HK-2 (cell line): Measurements from ENCODE around the gene PNMA8B.
"Not testable (repeated sequence)": the region's sequence is repeated elsewhere in the genome, so short reads cannot be mapped to it uniquely, and the experiment has no call there.

Experiments used
- DNase-seq: peaks from one replicate; pipeline ENCODE4 v3.0.0-alpha.2; 2018; ENCODE audit not compliant: unreplicated experiment

Gene PNMA8B

DNA sequence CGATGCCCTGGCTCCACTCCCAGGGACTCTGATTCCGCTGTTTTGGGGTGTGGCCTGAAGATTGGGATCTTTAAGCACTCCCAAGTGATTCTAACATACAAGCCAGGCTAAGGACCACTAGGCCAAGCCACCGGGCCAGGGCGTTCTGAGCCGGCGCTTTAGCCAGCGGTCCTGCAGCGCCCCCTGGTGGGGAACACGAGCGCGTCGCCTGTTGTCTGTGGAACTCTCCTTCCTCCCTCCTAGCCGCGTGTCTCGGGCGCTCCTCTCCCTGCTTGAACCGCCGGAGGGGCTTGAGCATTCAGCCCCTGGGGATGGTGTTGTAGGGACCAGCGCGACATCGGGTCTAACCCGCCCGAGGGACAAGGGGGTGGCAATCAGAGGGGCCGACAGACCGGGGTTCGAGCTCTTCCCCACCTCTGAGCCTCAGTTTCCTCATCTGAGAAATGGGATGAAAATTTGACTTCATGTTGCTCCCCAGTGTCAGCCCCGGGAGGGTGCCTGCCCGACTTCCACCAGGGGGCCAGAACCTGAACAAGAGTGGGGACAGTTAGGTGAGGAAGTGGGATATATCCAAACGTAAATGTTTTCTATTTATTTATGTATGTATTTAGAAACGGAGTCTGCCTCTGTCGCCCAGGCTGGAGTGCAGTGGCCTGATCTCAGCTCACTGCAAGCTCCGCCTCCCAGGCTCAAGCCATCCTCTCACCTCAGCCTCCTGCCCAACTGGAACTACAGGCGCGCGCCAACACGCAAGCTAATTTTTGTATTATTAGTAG lies 18.0 kb upstream of the PNMA8B start:
- peak; percentile 85 for DNase-seq

DNA sequence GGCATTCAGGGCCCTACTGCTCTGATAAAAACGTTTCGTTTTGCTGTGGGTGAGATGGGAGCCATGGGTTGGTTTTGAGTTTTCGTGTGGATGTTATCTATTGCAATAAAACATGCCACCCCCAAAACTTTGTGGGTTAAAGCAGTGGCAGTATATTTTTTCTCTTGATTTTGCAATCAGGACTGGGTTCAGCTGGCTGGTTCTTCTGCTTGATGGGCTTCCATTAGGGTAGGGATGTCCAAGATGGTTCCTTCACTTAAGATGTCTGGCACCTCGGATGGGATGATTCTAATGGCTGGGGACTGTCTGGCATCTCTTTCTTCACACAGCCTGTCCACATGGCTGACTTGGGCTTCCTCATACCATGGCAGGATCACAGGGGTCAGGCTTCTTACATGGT lies 15.6 kb upstream of the PNMA8B start:
- no peak for DNase-seq

DNA sequence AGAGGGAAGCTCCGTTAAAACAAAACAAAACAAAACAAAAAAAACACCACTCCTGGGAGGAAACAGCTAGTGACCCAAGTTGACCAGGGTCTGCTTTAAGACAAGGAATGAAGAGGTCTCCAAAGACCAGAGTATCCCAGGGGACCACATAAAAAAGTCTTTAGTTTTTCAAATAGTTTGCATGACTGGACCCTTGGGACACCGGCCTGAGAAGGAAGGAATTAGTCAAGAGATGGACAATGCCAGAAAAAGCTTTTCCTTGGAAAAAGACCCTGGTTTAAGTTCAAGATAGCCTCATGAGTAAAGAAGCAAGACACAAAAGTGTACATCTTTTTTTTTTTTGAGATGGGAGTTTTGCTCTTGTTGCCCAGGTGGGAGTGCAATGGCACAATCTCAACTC lies 12.5 kb upstream of the PNMA8B start:
- no peak for DNase-seq

DNA sequence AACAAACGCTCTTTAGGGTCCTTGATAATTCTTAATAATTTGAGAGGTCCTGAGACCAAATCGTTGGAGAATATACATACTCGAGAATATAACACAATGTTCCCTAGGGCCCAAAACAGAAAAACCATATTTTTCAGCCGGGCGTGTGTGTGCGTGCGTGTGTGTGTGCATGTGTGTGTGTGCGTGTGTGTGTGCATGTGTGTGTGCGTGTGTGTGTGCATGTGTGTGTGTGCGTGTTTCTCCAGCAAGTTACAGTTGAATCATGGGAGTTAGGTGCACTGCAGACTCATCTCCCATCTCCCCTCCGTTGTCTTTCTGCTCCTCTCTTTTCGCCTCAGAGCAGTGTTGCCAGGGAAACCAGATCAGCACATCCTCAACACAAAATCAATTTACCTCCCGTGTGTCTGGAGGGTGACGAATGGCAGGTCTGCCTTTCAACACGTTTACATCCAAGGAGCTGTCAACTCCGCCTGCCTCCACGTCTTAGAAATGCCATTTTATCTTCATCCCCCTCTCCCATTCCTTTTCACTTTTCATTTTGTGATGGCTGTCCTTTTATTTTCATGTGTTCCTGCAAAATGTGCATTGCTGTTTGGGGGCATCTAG lies 8.3 kb upstream of the PNMA8B start:
- no peak for DNase-seq

DNA sequence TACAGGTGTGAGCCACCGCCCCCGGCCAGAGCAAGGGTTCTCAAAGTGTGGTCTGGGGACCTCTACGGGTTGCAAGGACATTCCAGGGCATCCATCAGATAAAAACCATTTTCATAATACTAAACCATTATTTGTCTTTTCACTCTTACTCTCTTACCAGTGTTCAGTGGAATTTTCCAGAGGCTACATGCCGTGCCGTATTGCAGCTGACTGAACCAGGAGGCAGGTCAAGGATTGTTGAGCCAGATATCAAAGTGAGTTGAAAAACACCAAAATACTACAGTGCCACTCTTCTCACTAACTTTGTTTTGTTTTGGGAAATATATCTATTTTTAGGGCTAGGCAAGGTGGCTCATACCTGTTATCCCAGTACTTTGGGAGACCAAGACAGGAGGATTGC lies 7.2 kb upstream of the PNMA8B start:
- no peak for DNase-seq

DNA sequence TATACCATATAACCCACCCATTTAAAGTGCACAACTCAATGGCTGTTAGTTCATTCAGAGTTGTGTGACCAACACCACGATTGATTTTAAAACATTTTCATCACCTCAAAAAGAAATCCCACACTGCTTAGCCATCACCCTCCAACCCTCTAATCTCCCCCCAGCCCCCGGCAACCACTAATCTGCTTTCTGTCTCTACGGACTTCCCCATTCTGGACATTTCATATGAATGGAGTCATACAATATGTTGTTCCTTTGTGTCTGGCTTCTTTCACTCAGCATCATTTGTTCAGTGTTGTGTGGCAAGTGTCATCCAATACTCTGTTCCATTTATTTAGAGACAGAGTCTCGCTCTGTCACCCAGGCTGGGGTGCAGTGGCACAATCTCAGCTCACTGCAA lies 4.0 kb upstream of the PNMA8B start:
- no peak for DNase-seq

DNA sequence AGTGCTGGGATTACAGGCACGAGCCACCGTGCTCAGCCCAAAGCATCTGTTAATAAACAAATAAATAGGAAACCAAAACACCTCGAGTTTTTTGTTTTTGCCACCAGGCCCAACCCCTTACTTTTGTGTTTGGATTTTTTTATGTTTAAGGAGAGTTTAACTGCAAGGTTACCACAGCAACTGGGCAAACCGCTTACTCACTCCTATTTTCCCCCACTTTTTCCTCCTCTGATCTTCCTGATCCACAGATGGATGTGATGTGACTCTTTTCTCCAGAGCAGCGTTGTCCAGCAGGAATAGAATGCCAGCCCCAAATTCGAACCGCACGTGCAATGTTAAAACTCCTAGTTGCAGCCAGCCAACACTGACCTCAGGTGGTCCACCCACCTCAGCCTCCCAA lies 2.1 kb upstream of the PNMA8B start:
- no peak for DNase-seq

DNA sequence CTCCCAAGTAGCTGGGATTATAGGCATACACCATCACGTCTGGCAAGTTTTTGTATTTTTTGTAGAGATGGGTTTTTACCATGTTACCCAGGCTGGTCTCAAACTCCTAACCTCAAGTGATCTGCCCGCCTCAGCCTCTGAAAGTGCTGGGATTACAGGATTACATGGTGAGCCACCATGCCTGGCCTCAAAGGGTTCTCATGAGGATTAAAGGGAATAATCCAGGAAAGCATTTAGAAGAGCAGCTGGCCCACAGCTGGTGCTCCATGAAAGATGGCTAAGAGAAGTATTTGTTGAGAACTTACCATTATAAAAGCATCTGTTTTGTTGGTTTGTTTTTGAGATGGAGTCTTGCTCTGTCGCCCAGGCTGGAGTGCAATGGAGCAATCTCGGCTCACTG lies 1.2 kb upstream of the PNMA8B start:
- DNase-seq = not testable (repeated sequence)

DNA sequence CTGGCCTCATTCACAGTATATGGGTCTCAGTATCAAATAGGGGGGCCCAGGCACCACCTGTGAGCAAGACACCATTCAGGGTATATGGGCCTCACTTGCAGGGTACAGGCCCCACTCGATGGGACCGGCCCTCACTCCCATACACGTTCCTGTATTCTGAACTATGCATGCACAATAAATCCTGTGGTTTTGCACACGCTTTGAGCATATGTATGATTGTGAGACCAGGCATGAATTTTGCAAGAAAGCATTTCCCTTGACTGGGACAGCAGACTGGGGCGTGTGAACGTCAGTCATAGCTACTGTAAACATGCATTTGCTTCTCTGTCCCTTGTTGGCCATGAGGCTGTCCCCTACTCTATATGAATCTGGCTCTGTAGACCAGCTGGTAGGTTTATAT lies 637 bp upstream of the PNMA8B start:
- DNase-seq = no peak

DNA sequence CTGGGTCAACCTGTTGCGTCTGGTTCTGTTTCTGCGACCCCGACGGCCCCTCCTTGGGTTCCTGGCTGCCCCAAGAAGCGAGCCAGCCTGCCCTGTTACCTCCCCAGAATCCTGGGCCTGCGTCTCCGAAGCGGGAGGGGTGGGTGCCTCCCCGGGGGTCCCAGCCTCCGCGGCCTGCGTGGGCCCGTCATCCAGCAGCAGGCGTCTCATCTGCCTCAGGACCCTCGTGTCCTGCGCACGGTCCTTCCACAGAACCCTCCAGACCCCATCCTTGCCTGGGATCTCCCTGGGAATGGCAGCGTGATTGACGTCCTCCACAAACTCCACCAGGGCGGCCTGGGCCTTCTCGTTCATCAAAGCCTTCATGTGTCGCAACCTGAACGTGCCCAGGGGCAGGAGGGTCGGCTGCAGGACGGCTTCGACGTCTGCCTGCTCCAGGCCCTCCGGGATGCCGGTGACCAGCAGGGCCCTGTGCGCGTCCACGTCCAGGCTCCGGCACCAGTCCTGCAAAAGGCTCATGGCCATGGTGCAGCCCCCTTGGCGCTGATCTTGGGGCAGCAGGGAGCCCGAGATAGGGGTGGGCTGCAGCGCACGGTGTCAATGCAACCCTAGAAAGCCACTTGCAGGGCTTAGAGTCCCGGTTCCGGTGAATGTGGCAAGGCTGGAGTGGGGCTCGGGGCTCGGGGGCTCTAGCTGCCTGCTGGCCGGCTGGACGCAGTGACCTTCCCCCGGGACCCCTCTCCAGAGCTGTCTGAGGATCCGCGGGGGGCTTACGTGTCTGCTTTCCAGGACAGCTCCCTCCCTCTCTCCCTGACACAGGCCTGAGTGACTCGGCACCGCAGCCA lies 504 bp downstream of the PNMA8B start:
- DNase-seq = no peak

DNA sequence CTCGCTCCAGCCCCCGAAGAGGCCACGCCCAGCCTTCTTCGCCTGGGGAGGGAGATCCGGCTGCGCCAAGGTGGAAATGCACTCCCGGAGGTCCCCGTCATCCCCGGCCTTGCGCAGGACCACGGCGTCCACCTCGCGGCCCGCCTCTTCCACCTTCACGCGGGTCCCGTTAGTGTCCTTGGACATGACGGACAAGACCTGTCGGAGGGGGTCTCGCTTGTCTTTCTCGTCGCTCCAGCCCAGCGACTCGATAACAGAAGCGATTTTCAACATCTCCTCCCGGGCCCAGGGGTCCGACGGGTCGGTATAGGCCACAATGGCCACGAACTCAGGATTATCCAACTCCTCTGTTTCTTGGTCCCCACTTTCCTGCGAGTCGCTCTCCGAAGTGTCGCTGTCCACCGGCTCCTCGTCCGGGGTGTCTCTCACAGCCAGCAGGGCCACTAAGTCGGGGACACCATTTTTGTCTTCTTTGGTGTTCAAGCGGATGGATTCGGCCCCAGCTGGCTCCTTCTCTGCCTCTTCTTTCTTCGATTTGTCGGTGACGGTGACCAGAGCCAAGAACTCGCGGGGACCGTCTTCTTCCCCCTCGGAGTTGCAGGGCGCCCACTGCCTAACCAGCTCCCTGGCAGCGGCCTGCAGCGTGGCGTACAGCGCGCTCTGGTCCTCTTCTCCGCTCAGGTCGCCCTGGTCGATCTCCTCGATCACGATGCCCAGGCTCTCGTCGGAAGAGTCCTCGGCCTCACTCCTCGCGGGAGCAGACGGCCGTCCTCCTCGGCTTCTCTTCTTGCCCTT lies 1.3 kb downstream of the PNMA8B start:
- DNase-seq = no peak

DNA sequence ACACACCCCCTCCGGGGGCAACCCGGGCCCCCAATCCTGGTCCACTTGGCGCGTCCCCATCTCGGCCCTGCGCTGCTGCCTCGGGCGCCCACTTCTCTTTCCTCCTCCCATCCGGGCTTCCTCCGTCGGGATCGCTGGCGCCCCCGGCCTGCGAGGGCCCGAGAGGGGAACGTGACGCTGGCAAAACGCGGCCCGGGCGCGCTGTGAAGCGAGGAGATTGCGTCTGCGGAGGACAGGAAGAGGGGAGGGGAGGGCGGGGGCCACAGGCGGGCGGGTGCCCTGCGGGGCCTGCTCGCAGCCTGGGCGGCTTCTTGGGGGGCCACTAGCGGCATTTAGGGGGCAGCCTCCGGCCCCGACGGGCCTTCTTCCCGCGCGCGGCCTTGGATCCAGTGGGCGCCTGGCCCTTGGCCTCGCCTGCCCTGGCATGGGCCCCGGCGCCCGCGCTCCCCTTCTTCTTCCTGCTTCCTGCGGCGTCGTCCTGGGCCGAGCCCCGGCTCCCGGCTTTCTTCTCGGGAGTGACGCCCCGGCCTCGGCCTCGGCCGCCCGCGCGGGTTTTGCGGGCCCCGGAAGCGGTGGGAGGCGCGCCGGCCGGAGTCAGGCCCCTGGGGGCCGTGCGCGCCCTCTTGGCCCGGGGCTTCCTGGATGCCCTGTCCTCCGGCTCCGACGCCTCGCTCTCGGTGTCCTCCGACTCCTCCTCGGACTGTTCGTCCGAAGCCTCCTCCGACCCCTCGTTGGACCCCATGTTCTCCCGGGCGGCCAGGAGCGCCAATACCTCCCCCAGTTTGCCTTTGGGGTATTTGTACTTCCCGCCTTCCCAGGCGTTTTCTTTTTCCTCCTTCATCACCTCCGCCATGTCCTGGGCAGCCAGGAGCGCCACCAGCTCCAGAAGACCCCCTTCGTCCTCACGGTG lies 2.2 kb downstream of the PNMA8B start:
- no peak for DNase-seq

DNA sequence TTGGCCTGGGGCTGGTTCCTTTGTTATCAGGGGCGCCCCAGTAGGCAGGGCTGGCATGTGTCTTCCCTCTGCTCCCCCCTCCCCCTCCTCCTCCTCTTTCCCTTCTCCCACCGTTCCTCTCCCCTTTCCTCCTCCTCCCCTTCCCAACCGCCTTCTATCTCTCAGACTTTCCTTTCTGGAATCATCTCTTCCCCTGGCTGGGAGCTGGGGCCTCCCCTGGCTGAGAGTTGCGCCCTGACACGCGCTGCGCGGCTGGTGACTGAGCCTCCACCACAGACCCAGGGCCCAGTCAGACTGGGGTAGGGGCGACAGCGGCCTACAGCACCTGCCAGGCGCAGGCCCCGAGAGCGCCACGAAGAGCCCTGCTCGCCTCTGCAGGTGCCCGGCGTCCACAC lies 2.8 kb downstream of the PNMA8B start:
- DNase-seq = no peak

DNA sequence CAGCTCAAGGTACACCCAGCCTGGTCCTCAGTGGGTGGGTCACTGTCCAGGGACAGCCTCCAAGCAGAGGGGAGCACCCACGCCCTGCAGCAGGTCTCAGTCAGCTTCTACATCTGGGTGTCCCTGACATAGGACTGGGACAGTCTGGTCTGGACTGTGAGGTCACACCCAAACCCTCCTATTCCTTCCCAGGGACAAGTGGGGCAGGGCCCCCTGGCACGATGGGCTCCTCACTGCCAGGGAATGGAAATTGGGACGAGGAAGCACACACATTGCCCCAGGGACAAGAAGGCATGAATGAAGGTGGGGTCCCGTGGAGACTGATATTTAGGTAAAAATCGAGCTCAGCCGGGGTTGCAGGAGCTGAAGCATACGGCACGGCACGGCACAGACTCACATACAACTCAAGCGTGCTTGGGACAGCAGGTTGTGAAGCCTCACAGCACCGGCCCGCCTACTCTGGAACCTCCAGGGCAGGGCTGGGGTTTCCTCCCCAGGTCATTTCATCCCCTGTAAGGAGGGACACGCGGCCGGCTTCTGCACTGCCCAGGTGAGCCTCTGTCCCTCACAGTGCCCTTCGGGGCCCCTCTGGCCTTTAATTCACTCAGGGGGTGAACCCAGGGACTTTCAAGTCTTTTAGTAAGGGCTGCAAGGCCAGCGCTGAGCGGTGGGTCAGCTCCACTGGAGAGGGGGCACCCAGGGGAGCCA lies 3.5 kb downstream of the PNMA8B start:
- no peak for DNase-seq

DNA sequence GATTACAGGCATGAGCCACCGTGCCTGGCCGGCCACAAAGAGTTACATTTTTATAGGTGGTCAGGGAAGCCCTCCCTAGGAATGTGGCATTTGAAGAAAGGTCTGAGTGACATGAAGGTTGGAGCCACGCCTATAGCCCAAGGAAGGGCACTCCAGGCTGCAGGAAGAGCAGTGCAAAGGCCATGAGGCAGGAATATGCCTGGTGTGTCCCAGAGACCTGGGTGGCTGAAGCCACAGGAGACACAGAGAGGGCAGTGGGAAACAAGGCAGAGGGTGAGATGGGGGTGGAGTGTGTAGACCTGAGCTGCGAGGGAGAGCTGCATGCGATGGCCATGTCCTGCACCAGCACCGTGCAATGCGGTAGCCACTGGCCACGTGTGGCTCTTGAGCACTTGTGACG lies 4.9 kb downstream of the PNMA8B start:
- DNase-seq = no peak

DNA sequence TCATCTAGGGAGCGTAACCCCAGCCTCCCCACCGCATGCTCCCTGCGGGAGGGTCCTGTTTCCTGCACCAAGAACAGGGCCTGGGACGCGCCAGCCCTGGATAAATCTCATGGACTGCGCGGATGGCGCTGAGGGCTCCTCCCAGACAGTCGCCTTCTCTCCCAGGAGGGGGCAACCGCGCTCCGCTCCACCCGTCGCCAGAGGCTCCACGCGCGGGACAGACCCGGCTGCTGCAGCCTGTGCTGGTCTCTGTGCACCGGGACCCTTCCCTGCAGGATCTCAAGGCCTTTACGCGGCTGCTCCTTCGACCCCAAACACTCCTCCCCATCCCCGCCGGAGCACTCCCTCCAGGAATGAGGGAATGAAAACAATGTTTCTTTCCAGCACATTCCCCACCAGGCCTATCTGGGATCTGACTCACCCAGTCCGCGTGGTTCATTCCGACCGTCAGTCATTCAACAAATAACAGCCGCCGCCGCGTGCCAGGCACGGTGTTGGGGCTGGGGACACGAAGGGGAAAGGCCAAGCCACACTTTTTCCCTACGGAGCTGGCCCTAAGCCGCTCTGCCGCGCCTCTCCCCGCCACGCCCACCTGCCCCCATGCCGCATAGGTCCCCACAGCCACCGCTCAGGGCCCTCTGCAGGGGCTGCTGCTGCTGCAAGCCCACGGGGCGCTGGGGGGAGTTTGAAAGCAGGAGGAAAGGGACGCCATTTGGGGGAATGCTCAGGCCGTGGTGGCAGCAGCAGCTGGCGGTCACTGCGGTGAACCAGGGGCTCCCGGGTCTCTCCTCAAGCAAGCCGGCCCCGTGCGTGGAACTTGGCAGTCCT lies 6.0 kb downstream of the PNMA8B start:
- no peak for DNase-seq

DNA sequence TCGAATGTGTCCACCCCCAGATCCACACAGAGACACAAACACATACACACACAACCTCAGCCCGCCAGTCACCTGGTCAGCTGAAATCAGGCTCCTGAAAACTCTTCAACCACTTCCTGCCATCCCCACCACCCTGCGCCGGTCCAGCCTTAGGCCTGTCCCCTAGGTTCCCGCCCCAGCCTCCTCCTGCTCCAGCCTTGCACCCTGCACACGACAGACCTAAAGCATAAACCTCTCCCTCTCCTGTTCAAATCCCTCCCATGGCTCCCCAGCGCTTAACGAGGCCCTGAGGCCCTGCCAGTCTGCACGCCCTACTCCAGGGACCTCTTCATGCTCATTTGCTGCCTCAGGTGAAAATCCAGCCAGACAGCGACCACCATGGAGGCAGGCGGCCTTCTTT lies 7.1 kb downstream of the PNMA8B start:
- DNase-seq = no peak

DNA sequence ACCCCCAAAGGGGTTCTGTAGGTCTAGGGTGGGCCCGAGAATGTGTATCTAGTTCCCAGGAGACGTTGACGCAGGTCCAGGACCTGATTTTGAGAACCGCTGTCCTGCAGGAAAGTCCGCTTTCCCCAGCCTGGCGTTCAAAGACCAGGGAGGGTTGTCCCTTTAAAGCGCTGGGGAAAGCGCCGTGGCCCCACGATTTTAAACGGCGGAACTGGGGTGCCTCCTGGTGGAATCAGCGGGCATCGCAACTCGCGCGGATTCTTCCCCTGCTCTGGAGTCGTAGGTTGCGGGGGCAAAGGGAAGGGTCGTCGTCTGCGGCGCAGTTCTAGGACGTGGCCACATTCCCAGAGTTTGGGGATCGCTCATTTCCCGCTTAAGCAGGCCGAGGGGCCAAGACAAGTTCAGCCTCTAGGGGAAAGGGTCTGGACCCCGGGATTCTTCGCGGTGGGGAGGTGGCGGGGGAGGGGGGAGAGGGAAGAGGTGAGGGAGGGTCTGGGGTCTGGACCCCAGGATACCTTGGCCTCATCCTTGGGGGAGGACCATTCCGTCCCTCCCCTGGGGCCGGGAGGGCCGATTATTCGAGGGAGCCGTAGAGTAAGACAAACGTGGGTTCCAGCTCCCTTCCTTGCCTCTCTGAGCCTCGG lies 7.7 kb downstream of the PNMA8B start:
- DNase-seq = peak; percentile 81
